ENCODE measurements around the gene CSRP3. TPM values are rescaled to one million over a fixed set of nuclear protein-coding genes. Genes with fewer than 3 reads are reported as not detected.
"Not testable (repeated sequence)": the region's sequence is repeated elsewhere in the genome, so short reads cannot be mapped to it uniquely, and the experiment has no call there.

The CSRP3 gene
- total RNA-seq, 4 donors from 2014 or later, result not detected

- Histone ChIP-seq H3K9me3 (no peaks in the 10 kb centered on the region), H3K36me3 (peaks cover 0 to 52% (median 0%) of the 10 kb centered on the region in 3 donors), H3K4me1 (no peaks in the 10 kb centered on the region), H3K27me3 (no peaks in the 10 kb centered on the region), H3K4me3 (no peak overlapping the region), H3K27ac (no peak overlapping the region)
- DNase-seq, result no peak
- no peak for TF ChIP-seq CTCF (IDR thresholded peaks at IDR 0.05)
- no peak for TF ChIP-seq POLR2A (IDR thresholded peaks at IDR 0.05)
These were observed 40.1 kb downstream of the CSRP3 start for GRCh38 chr11:19161651-19162050.

- DNase-seq, result no peak
- Histone ChIP-seq H3K36me3 (peaks cover 0 to 49% (median 0%) of the 10 kb centered on the region in 3 donors), H3K9me3 (no peaks in the 10 kb centered on the region), H3K27me3 (no peaks in the 10 kb centered on the region), H3K4me1 (no peaks in the 10 kb centered on the region), H3K27ac (no peak overlapping the region), H3K4me3 (no peak overlapping the region)
- TF ChIP-seq CTCF (IDR thresholded peaks at IDR 0.05) (no peak), POLR2A (IDR thresholded peaks at IDR 0.05) (no peak)
These were observed 40.9 kb downstream of the CSRP3 start for GRCh38 chr11:19160847-19161246.

GRCh38 chr11:19156892-19157291 is 44.9 kb downstream of the CSRP3 start:
- TF ChIP-seq CTCF (IDR thresholded peaks at IDR 0.05) (no peak), POLR2A (IDR thresholded peaks at IDR 0.05) (no peak)
- Histone ChIP-seq H3K9me3 (no peaks in the 10 kb centered on the region), H3K27me3 (no peaks in the 10 kb centered on the region), H3K27ac (no peak overlapping the region), H3K4me1 (no peaks in the 10 kb centered on the region), H3K4me3 (no peak overlapping the region), H3K36me3 (peaks cover 0 to 43% (median 0%) of the 10 kb centered on the region in 3 donors)
- no peak for DNase-seq

GRCh38 chr11:19145319-19145718 is 56.5 kb downstream of the CSRP3 start:
- Histone ChIP-seq H3K27ac (no peak overlapping the region), H3K9me3 (no peaks in the 10 kb centered on the region), H3K27me3 (no peaks in the 10 kb centered on the region), H3K36me3 (peaks cover 0 to 15% (median 0%) of the 10 kb centered on the region in 3 donors), H3K4me1 (no peaks in the 10 kb centered on the region), H3K4me3 (no peak overlapping the region)
- DNase-seq, result no peak
- TF ChIP-seq CTCF (IDR thresholded peaks at IDR 0.05) (no peak), POLR2A (IDR thresholded peaks at IDR 0.05) (no peak)

GRCh38 chr11:19136884-19137283 is 64.9 kb downstream of the CSRP3 start:
- H3K4me1 ChIP-seq, H3K27me3 ChIP-seq, H3K4me3 ChIP-seq, DNase-seq, H3K9me3 ChIP-seq, H3K27ac ChIP-seq: not testable (repeated sequence)
- H3K36me3 ChIP-seq, result peaks cover 0 to 10% (median 0%) of the 10 kb centered on the region in 3 donors

DNA sequence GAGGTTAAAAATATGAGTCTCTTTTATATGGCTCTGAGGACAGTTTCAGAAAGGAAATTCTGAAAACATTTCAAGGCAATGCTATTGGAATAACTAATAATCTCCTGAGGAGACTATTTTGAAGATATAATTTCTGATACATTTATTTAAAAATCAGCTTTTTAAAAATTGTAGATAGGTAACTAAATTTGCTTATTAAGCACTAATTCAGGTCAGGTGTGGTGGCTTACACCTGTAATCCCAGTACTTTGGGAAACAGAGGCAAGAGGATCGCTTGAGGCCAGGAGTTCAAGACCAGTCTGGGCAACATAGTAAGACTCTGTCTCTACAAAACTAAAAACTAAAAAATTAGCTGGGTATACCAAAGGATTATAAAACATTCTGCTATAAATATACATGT is 67.8 kb downstream of the CSRP3 start:
- no peak overlapping the region for H3K4me3 ChIP-seq
- no peak overlapping the region for H3K27ac ChIP-seq

More for the DNA sequence above, 67.8 kb downstream of the CSRP3 start:
- TF ChIP-seq CTCF (IDR thresholded peaks at IDR 0.05), result no peak
- TF ChIP-seq POLR2A (IDR thresholded peaks at IDR 0.05), result no peak
- Histone ChIP-seq H3K36me3 (peaks cover 0 to 10% (median 0%) of the 10 kb centered on the region in 3 donors), H3K4me1 (no peaks in the 10 kb centered on the region), H3K9me3 (no peaks in the 10 kb centered on the region), H3K27me3 (no peaks in the 10 kb centered on the region)
- no peak for DNase-seq

Other genes with a start within 250 kb of the CSRP3 start
- gene MRGPRX2, start 141.3 kb downstream of the CSRP3 start, total RNA-seq, result not detected
- 10 to 100 TPM; 10.7 to 34.6 (median 27.1) TPM for gene ZDHHC13, start 84.8 kb downstream of the CSRP3 start, total RNA-seq
- 10 to 100 TPM in 1 of 4 donors, 1 to 10 TPM in 3; 1.5 to 14.9 (median 6.0) TPM for gene E2F8, start 39.0 kb upstream of the CSRP3 start, total RNA-seq